Stimulated activated CD4-positive, alpha-beta T cell treated with anti-CD3 and anti-CD28 coated beads, Interleukin-2, amount 100 ng/mL, for 24 hours (primary cell): ENCODE results near the gene KCNQ2.
"Not testable (repeated sequence)": the region's sequence is repeated elsewhere in the genome, so short reads cannot be mapped to it uniquely, and the experiment has no call there.

Source experiments
- DNase-seq, 2 donors: peaks; one replicate each; pipeline ENCODE4 v3.0.0-alpha.2; 2020

Gene KCNQ2

DNA sequence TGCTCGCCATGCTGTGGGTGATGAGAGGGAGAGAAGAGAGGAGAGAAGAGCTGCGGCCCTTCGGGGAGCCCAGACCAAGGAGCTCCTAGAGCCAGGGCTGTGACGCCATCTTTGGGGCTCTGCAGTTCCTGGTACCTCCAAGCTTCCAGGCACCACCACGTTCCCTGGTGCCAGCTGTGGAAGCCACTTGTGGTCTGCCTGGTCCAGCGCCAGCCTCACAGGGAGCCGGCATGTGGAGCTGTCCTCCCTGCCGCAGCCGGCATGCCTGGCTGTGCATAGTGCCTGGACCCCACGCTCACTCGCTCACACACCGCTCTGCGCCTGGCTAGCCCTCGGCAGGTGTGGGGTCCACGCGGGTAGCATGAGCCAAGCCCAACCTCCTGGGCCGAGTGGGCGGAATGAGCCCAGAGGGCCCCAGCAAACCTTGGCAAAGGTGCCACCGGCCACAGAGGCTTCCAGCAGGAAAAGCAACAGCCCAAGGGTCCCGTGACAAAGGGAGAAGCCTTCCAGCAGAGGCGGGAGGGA, 92.0 kb downstream of the KCNQ2 start:
- no peak for DNase-seq

DNA sequence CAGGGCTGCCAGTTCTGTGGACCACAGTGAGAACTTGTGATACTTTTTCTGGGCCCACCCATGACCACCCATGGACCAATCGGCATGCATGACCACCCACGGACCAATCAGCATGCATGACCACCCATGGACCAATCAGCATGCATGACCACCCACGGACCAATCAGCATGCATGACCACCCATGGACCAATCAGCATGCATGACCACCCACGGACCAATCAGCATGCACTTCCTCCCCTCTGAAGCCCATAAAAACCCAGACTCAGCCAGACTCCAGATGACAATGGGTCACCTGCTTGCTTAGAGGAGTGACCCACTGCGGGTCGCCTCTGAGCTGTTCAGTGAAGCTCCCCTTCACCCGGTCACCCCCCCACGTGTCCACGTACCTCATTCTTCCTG, 92.6 kb downstream of the KCNQ2 start:
- not testable (repeated sequence) for DNase-seq

DNA sequence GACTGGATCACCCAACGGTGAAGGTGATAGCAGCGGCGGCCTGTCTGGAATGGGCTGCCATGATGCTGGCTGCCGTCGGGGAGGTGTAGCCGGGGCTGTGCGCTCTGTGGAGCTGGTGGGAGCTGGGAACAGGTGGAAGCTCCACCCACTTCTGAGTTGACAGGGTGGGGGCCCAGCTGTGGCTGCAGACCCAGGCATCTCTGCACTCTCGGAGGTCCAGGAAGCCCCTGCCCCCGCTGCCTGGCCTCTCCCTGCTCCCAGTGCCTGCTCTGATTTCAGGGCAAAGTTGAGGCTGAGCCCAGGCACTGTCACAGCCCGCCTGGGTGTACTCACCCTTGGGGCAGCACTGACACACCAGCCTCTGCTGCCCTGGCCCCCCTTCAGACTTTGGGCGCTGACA, 93.2 kb downstream of the KCNQ2 start:
- no peak for DNase-seq

DNA sequence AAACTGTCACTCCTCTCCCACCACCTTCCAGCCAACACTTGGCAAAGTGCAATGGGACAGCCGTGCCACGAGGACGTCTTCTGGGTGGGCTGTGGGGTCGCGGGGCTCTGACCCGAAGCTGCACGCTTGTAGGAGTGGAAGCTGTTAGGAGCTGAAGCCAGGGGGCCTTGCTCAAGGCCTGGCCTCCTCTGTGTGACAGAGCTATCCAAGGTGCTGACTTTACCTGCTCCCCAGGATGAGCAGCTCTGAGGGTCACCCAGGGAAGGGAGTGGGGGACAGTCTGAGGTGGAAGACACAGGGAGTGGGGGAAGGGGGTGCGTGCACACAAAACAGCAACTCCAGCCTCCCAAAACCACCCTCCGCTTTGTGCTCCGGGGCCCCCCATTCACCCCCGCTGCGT, 93.8 kb downstream of the KCNQ2 start:
- no peak for DNase-seq

DNA sequence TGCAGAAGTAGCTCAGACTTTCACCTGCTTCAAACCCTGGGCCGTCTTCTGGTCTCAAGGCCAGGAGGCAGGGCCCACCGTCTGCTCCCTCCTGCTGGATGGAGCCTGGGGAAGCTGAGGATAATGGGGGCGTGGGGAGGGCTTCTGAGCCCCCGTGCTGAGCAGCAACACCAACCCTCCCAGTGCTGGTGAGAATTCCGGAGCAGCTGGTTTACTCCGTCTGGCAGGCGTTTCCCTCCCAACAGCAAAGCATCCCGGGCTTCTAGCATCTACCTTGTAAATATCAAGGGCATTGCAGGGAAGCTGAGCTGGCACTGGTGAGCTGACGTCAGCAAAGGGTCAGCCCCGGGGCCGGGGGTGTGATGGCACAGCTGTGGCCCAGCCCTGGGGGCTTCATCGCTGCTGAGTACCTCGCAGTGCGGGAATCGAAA, 94.5 kb downstream of the KCNQ2 start:
- no peak for DNase-seq

DNA sequence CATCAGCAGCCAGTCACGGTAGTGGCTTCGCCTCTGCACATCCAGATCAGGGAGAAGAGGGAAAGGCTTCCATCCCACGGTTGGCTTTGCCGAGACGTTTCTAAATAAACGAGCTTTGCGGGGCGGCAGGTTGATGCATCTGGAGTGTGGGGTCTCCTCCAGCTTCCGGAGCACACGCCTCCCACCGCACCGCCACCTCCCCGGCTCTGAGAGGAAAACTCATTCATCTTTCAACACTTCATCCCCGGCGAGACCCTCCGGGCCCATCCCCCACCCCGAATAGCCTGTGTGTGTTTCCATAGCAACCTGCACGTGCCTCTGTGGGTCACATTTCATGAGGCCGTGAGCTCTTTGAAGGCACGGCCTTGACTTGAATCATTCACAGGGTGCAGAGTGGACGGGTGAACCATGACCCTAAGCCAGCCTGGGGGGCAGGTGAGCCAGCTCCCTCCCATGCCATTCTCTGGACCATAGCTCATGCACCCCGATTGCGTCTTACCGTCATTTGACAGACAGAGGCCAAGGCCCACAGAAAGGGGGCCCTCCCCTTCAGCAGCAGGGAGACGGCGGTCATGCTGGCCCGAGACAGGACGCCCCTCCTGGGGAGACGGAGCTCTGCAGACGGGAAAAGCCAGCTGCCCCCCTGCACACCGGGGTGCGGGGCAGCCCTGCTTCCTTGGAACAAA, 95.1 kb downstream of the KCNQ2 start:
- no peak for DNase-seq

DNA sequence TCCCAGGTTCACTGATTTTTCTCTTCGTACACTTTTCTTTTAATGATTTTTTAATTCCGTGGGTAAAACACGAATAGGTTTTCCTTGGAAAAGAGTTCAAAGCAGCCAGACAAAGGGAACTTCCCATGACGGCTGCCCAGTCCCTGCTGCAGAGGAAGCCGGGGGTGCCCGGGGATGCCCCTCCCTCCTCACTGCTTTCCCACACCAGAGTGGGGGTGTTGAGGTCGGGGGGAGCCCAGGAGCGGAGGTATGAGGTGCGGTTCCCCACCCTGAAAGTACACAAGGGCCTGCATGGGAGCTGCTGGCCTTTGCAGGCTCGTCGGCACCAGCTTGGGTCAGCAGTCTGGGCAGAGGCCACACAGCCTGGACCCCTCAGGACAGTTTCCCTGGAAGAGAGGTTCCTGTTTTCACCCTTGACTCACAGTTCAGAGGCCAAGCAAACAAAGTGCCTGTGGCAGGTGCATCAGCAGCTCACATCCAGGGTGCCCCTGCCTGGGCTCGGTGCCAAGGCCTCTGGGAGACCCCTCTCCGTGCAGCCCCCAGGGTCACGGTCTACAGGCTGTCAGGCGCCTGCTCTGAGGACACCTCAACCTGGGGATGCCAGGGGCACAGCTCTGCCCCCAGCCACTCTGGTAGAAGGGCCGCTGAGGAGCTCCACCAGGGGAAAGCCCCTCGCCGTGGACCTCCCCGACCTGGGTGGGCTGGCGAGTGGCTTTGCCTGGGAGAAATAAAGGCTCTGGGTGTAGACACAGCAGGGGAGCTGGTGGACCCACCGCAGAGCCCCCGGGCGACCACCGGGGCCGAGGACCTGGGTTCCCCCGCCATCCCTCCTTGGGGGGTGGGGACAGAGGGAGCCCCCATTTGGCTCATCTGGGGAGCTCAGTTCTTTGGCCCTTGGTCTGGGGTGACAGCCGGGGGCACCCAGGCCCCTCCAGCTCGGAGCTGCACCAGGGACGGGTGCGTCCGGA, 95.9 kb downstream of the KCNQ2 start:
- no peak for DNase-seq

DNA sequence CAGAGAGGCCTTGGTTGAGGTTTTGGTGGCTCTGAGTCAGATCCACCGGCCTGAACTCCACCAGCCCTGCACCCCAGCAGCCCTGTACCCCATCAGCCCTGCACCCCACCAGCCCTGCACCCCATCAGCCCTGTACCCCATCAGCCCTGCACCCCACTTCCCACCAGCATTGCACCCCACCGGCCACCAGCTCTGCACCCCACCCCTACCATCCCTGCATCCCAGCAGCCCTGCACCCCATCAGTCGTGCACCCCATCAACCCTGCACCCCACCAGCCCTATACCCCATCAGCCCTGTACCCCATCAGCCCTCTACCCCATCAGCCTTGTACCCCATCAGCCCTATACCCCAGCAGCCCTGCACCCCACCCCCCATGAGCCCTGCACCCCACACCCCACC, 97.0 kb downstream of the KCNQ2 start:
- no peak for DNase-seq

DNA sequence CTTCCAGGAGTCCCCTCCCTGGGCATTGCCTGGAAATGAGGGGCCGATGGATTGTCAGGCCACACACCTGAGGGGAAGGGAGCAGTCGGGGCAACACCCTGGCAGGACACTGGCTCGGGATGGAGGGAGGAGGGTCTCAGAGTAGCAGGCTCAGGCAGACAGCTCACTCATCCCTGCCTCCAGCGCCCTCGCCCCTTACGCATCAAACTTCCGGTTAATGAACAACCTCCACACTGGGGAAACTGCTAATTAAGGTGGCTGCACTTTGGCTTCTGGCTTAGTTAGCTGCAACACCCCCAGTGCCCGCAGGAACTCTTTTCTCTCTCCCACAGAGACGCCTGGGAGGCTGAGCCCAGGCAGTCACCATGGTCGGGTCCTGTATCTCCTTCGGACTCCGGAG, 98.0 kb downstream of the KCNQ2 start:
- DNase-seq = no peak

DNA sequence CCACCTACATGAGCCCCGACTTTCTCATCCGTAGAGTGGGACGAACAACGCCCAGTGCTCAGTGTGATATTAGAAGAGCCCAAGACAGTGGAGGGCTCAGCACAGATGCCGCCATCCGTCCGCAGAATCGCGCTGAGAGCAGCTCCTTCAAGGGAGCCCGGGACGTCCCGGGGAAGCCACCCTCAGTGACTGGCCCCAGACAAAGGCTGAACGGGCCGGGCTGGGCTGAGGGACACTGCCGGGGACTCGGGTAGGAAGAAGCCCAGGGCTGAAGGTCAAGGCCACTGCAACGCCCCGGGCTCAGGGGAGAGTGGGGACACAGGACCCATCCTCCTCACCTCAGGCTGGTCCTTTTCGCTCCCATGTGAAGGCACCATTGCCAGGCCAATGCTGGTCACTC, 98.5 kb downstream of the KCNQ2 start:
- no peak for DNase-seq

DNA sequence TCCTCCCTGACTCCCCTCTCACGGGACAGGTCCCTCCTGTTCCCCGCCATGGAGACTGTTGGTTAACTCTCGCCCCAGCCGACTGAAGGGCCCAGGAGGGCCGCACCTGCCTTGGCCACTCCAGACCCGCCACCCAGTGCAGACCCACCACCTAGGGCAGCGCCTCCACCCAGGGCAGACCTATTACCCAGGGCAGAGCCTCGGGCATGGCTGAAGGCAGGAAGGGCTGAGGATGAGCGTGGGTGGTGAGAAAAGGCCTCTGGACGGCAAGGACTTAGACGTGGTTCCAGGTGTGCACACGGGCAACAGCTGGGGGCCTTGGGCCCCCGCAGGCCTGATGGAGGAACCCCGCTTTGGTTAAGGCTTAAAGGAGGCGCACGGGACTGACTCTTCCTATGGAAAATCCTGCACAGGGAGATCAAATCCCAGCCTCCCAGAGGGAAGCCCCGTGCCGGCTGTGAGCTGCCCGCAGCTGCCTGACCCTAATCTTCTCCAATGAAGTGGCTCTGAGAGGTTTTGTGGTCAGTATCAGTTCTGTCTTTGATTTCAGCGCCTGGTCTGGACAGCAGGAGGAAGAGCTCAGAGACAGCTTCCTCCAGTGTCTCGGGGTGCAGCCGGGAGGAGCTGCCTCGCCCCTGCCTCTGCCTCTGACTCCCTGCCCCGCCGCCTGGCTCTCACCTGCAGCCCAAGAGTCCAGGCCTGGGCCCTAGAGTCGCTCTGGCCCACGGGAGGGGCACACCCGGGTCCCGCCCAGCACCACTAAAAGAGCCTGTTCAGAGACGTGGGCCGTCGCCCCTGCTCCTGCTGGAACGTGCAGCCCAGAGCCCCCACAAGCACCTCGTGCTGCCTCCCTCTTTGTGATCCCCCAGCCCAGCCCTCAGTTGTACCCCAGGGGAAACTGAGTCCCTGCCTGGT, 99.2 kb downstream of the KCNQ2 start:
- DNase-seq = no peak

DNA sequence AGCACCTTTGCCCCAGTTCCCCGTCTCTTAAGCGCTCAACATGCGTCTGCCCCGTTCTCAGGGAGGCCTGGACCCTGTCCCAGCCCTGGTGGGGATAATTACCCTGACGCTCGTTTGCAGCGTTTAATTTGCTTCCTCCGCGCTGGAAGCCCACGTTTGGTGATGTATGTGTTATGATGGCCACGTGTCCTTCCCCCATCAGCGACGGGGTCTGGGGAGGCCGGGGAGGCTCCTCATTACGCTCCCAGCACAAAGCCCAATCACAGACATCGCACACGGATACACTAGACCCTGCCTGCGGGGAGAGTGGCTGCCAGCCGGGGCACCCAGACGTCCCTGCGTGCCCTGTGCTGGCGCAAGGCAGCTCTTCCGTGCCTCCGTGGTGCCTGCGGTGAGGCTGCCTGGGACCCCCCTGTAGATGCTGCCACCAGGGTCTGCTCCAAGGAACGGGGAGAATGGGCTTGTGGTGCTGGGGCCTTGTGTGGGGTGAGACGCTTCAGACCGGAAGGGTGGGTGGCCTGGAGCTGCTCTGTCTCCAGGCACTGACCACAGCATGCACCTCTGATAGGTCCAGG, 101.1 kb downstream of the KCNQ2 start:
- DNase-seq = no peak

DNA sequence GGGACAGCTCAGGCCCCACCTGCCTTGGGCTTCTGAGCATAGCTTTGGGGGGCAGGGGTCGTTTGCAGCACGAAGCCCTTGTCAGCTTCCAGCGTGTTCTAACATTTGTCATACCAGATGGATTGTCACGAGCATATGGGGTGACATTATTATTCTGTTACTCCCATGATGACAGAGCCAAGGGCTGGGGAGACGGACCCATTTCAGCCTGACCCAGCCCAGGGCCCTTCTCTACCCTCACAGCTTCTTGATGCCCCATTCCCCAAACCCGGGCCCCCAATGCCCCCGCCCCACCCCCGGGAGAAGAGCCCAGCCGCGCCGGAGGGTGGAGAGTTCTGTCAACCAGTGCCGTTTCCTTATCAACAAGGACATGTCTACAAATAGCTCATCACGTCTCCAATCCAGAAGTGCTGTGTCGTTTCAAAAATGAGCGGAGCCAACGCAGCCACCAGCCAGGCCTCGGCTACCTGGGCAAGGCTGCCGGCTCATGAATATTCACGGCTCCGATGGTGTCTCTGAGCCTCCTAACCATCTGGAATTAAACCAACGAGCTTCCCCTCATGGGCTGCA, 101.8 kb downstream of the KCNQ2 start:
- DNase-seq = no peak

DNA sequence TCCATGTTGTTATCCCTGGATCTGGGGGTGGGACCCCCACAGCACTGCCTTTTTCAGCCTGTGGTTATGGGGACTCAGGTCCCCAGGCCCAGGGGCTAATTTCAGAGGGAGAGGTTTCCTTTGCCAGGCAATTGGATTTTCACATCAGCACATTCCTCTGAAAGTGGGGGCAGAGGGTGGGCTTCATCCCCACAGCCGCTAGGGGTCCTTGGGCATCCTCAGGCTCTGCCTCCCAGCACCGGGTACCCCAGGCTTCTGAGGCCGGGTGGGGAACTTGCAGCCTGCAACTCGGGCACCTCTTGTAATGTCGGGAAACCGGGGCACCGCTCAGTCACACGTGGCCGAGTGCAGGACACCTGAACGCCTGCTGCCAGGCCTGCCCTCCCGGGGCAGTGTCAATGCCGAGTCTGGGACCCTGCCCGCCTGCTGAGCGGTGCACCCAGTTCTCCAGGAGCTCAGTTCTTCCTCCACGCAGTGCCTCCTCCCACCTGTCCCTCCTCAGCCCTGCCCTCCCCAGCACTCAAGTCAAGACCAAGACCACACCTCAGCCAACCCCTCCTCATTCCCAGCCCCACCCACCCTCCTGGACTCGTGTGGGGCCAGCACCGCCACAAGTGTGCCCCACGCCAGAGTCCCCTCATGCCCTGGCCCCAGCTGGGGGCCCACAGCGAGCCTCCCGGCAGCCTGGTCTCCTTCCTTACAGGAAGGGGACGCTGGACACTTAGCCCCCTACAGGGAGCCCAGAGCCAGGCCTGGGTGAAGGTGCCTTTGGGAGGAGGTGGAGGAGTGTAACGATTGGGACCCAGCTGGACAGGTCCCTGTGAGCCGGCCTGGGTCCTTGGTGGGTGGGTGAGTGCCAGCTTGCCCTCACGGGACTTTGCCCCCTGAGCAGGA, 102.5 kb downstream of the KCNQ2 start:
- no peak for DNase-seq

DNA sequence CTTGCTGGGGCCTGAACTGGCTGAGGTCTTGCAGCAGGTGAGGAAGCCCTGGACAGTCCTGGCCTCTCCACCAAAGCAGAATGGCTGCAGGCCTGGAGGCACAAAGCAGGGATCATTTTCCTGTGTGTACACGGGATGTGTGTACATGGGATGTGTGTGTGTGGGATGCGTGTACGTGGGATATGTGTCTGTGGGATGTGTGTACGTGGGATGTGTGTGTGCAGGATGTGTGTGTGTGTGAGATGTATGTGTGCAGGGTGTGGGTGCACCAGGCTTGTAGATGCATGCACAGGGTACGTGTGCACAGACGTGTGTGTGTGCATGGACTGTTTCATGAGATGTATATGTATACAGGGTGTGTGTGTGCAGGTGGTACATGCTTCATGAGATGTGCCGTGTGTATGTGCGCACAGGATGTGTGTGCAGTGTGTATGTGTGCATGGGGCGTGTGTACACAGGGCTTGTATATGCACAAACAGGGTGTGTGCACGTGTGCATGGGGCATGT, 103.4 kb downstream of the KCNQ2 start:
- DNase-seq = no peak

DNA sequence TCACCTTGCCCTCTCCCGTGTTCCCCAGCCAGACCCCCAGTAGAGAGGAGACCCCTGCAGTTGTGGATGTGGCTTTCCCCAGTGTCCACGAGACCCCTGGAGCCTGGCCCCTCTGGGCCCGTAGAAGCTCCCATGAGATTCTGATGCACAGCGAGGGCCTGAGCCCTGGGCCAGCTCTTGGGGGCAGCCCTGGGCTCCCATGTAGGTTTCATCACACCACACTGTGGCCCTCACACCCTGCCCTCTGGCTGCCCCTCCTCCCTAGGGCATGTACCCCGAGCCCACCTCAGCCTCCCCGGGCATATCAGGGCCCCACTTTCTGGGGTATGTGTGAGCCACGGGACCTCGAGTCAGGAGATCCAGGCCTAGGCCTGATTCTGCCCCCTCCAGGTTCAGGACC, 104.3 kb downstream of the KCNQ2 start:
- DNase-seq = no peak

DNA sequence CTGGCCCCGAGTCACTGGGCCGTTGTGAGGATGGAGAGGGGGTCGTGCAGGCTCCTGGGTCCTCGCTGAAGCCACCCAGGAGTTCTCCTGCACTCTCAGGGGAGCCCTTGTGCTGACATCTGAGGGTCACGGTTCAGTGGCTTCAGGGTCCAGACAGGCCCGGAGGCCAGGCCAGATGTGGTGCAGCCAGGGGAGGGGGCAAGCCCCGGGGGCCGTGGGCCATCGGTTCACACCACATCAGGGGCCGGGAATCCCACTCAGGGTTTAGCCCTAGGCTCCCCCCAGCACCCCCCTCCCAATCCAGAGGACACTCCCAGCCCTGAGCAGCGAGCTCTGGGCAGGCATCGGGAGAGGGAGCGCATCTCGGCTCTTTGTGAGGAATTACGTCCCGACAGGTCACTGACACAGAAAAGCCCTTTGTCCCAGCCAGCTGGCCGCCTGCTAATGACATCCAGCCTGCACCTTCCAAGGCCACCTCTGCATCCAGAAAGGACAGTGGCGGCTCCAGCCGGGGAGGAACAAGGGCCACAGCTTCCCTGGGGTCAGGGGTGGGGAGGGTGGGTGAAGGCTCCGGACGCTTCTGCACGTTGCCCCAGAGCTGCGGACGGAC, 104.9 kb downstream of the KCNQ2 start:
- no peak for DNase-seq

DNA sequence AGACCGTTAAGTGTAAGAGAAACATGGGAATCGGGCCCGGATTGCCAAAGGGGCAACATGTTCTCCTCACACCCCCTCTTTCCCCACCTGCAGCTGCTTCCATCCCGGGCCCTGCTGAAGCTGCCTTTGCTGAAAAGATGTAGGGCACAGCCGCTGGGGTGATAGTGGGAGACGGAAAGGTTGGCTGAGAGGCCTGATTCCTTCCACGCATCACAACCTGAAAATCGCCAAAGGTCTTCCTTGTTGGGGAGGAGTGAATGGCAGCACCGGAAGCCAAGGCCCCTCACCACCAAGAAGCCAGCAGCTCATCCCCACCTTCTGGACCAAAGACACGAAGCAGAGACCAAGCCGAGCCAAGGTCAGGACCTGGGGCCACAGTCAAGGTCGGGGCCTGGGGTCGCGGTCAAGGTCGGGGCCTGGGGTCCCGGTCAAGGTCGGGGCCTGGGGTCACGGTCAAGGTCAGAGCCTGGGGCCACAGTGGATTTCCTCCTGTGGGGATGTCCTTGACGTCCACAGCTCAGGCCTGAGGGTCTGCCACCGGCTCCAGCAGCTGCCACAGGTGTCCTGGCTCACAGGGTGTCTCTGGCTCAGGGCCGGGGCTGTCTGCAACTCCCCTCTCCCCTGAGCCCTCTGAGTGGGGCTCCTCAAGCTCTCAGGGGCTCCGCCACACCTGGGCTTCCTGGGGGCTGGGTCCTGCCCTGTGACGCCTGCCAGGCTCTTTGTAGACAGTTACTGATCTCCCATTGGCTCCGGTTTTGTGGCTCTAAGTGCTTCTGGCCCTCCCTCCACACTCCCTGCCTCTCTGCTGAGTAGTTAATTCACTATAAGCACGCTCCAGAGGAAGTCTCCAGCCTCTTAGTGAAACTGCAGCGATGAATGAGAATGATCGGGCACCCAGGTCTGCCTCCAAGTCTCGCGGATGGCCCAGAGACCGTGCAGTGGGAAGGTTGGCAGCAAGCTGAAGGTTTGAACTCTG, 105.8 kb downstream of the KCNQ2 start:
- no peak for DNase-seq
